Left ventricle myocardium inferior (tissue), 1 donor: ENCODE measurements around the gene GAST. TPM values are rescaled to one million over a fixed set of nuclear protein-coding genes. Genes with fewer than 3 reads are reported as not detected.
"Not testable (repeated sequence)": the region's sequence is repeated elsewhere in the genome, so short reads cannot be mapped to it uniquely, and the experiment has no call there.

ENCODE experiments used
- DNase-seq: peaks from one replicate; pipeline ENCODE4 v3.0.0-alpha.2; 2020
- H3K27ac ChIP-seq: fragments of 200-600 bp; replicated peaks from 2 replicates; pipeline ENCODE4 v1.8.0; 2021
- H3K27me3 ChIP-seq: fragments of 200-600 bp; 2 replicates; pipeline ENCODE4 v1.8.0; 2021; ENCODE audit warnings: low read depth
- H3K36me3 ChIP-seq: fragments of 200-600 bp; 2 replicates; pipeline ENCODE4 v1.8.0; 2021
- H3K4me1 ChIP-seq: fragments of 200-600 bp; 2 replicates; pipeline ENCODE4 v1.8.0; 2021
- H3K4me3 ChIP-seq: fragments of 200-600 bp; 2 replicates; pipeline ENCODE4 v1.8.0; 2021; ENCODE audit warnings: mild to moderate bottlenecking, moderate library complexity
- H3K9me3 ChIP-seq: fragments of 200-600 bp; replicated peaks from 2 replicates; pipeline ENCODE4 v1.8.0; 2021
- CTCF ChIP-seq: fragments of 200-600 bp; IDR thresholded peaks from 2 replicates; pipeline ENCODE4 v1.8.0; 2021; ENCODE audit warnings: antibody characterized with exemption, mild to moderate bottlenecking, borderline replicate concordance
- intact Hi-C: fragments of 100-400 bp; cut with micrococcal nuclease; formaldehyde crosslinking; loops from one replicate; pipeline ENCODE4 v1.11.0; 2022
- total RNA-seq: library from RNA; stranded (reverse); fragmentation: NEBNext Ultra II Directional; extraction: Animal tissue kit (Norgen Biotek cat#: 25700); gene quantifications from one replicate; pipeline ENCODE4 v1.2.1, GENCODE V29; 2021
- donor health status: DM: no; HTN: yes; CAD: no; lungs with severe emphysema.

The GAST gene
- total RNA-seq, 1 donor from 2014 or later = not detected

DNA sequence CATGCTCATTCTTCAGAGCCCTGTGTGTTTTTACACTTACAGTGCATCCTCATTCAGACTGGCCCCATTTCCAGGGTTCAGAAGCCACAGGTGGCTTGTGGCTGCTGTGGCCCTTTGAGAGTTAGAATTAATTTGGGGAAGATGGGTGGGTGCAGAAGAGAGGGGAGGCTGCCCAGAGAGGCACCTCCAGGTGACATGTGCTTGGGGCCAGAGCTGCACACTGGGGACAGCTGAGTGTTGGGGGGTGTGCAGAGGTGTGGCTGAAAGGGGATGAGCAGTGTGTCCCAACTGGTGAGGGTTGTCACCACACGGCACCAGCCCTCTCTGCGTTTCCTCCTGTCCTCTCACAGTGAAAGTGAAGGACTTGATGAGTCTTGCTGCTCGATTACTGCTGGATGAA, 30.4 kb upstream of the GAST start:
- H3K27ac ChIP-seq = no peak overlapping the region
- no peak overlapping the region for H3K4me3 ChIP-seq
- no peaks in the 10 kb centered on the region for H3K9me3 ChIP-seq
- H3K4me1 ChIP-seq = peaks cover 13% of the 10 kb centered on the region
- no peaks in the 10 kb centered on the region for H3K27me3 ChIP-seq
- no peaks in the 10 kb centered on the region for H3K36me3 ChIP-seq
- DNase-seq = no peak
- TF ChIP-seq CTCF = no peak
- intact Hi-C loops = no loop called here

GRCh38 chr17:41682631-41683030, 29.5 kb upstream of the GAST start:
- Histone ChIP-seq H3K4me1 (peaks cover 18% of the 10 kb centered on the region), H3K36me3 (no peaks in the 10 kb centered on the region), H3K27me3 (no peaks in the 10 kb centered on the region), H3K4me3 (no peak overlapping the region), H3K27ac (no peak overlapping the region), H3K9me3 (no peaks in the 10 kb centered on the region)
- no peak for TF ChIP-seq CTCF
- intact Hi-C loops = no loop called here
- no peak for DNase-seq

DNA sequence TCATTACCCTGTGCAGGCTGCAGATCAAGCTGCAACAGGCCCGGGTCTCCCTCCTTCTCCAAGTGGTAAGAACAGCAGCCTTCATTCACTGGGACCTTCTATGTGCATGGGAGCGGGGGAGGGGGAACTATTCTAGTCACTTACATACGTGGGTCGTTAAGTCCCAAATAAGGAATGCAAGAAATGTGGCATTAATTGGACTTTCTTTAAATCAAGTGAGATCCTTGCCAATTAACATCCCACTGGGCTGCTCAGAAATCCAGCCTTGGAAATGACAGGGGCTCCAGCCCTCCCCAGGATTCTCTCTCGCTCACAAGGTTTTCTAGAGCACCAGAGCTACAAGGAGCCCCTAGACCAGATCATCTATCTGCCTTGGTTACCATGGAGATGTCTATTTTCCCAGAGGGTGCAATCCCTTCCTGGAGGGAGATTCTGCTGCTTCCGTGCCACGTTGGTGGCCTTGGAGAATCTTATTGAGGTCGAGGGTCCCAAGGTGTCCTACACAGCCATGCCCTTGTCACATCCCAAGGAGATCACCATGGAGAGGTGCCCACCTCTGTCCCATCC, 28.6 kb upstream of the GAST start:
- DNase-seq = no peak
- no peak overlapping the region for H3K4me3 ChIP-seq
- H3K4me1 ChIP-seq = peaks cover 17% of the 10 kb centered on the region
- H3K27ac ChIP-seq = no peak overlapping the region
- intact Hi-C loops = no loop called here
- H3K9me3 ChIP-seq = no peaks in the 10 kb centered on the region
- no peaks in the 10 kb centered on the region for H3K36me3 ChIP-seq
- TF ChIP-seq CTCF = no peak
- H3K27me3 ChIP-seq = no peaks in the 10 kb centered on the region

GRCh38 chr17:41684035-41684434, 28.1 kb upstream of the GAST start:
- Histone ChIP-seq H3K27ac (no peak overlapping the region), H3K27me3 (no peaks in the 10 kb centered on the region), H3K4me3 (no peak overlapping the region), H3K36me3 (no peaks in the 10 kb centered on the region), H3K9me3 (no peaks in the 10 kb centered on the region), H3K4me1 (peaks cover 16% of the 10 kb centered on the region)
- no peak for DNase-seq
- intact Hi-C loops = no loop called here
- no peak for TF ChIP-seq CTCF

GRCh38 chr17:41685753-41686152, 26.4 kb upstream of the GAST start:
- H3K27me3 ChIP-seq, H3K4me3 ChIP-seq, intact Hi-C loops, DNase-seq, H3K27ac ChIP-seq, H3K9me3 ChIP-seq: not testable (repeated sequence)
- Histone ChIP-seq H3K4me1 (peaks cover 27% of the 10 kb centered on the region), H3K36me3 (peaks cover 14% of the 10 kb centered on the region)

DNA sequence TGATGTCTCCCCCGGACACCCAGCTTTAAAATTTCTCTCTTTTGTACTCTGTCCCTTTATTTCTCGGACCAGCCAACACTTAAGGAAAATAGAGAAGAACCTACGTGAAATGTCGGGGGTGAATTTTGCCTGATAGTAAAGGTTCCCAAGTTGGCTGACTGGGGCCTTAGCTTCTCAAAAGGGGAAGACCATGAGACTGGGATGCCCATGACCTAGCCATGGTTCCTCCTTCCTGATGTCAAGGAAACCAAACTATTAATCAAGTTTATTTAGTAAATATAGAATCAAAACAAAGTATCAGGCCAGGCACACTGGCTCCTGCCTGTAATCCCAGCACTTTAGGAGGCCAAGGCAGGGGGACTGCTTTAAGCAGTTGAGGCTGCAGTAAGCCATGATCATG, 25.9 kb upstream of the GAST start:
- TF ChIP-seq CTCF = no peak
- H3K27ac ChIP-seq = no peak overlapping the region
- H3K36me3 ChIP-seq = peaks cover 19% of the 10 kb centered on the region
- no peaks in the 10 kb centered on the region for H3K27me3 ChIP-seq
- no peaks in the 10 kb centered on the region for H3K9me3 ChIP-seq
- intact Hi-C loops = no loop called here
- H3K4me3 ChIP-seq = no peak overlapping the region
- no peak for DNase-seq
- peaks cover 32% of the 10 kb centered on the region for H3K4me1 ChIP-seq
